Duodenal mucosa (tissue), 2 donors: Measurements from ENCODE around the gene CABP4.

Experiments
- H3K27ac ChIP-seq: one replicate; pipeline ENCODE4 v1.7.0; 2013; ENCODE audit warnings: low read depth, low read length
- H3K27me3 ChIP-seq, 2 donors: one replicate each; pipeline ENCODE4 v1.7.0; 2013; ENCODE audit warnings: low read length in 2 of 2, control low read depth in 1 of 2; ENCODE audit not compliant: insufficient read depth in 2 of 2, control insufficient read depth in 1 of 2
- H3K36me3 ChIP-seq, 2 donors: one replicate each; pipeline ENCODE4 v1.7.0; 2013; ENCODE audit warnings: low read length in 2 of 2, control low read depth in 1 of 2; ENCODE audit not compliant: insufficient read depth in 2 of 2, control insufficient read depth in 1 of 2
- H3K4me1 ChIP-seq, 2 donors: one replicate each; pipeline ENCODE4 v1.7.0; 2013; ENCODE audit warnings: low read length in 2 of 2, control low read depth in 1 of 2; ENCODE audit not compliant: insufficient read depth in 2 of 2, control insufficient read depth in 1 of 2
- H3K4me3 ChIP-seq, 2 donors: one replicate each; pipeline ENCODE4 v1.7.0; 2013; ENCODE audit warnings: low read length in 2 of 2, low read depth in 1 of 2
- H3K9ac ChIP-seq, 2 donors: one replicate each; pipeline ENCODE4 v1.7.0; 2013; ENCODE audit warnings: low read length in 2 of 2, low read depth in 1 of 2
- H3K9me3 ChIP-seq, 2 donors: one replicate each; pipeline ENCODE4 v1.7.0; 2013; ENCODE audit warnings: low read length in 2 of 2, control low read depth in 1 of 2; ENCODE audit not compliant: control insufficient read depth in 1 of 2

CABP4 gene

GRCh38 chr11:67455054-67455453, at the start of gene CABP4:
CABP4 (plus strand) TSS chr11:67455354; CDS start chr11:67455424, 70 bp downstream.
- Histone ChIP-seq H3K4me1 (peaks cover 0 to 3% of the 10 kb centered on the region in 2 donors), H3K9me3 (no peaks in the 10 kb centered on the region), H3K36me3 (no peaks in the 10 kb centered on the region), H3K4me3 (no peak within 1 kb of the TSS), H3K27ac (no peak within 1 kb of the TSS), H3K9ac (no peak within 1 kb of the TSS), H3K27me3 (no peaks in the 10 kb centered on the region)

- peak overlapping the region in 1 of 2 donors; percentile 11 for H3K4me3 ChIP-seq
- H3K27me3 ChIP-seq = peaks cover 0 to 8% of the 10 kb centered on the region in 2 donors
- H3K4me1 ChIP-seq = peaks cover 5 to 73% of the 10 kb centered on the region in 2 donors
- H3K27ac ChIP-seq = no peak overlapping the region
- H3K9ac ChIP-seq = peak overlapping the region in 1 of 2 donors; percentile 25
- no peaks in the 10 kb centered on the region for H3K9me3 ChIP-seq
- no peaks in the 10 kb centered on the region for H3K36me3 ChIP-seq
Measured at GRCh38 chr11:67405688-67406339, 49.3 kb upstream of the CABP4 start.

- Histone ChIP-seq H3K9ac (no peak overlapping the region), H3K27ac (no peak overlapping the region), H3K4me3 (peak overlapping the region in 1 of 2 donors; percentile 11), H3K27me3 (peaks cover 0 to 12% of the 10 kb centered on the region in 2 donors), H3K4me1 (peaks cover 5 to 69% of the 10 kb centered on the region in 2 donors), H3K9me3 (no peaks in the 10 kb centered on the region), H3K36me3 (no peaks in the 10 kb centered on the region)
Measured at GRCh38 chr11:67406420-67406968, 48.7 kb upstream of the CABP4 start.

GRCh38 chr11:67406969-67407687, 48.0 kb upstream of the CABP4 start:
- Histone ChIP-seq H3K27ac (no peak overlapping the region), H3K4me3 (peak overlapping the region in 1 of 2 donors; percentile 9), H3K4me1 (peaks cover 5 to 66% of the 10 kb centered on the region in 2 donors), H3K36me3 (no peaks in the 10 kb centered on the region), H3K9ac (no peak overlapping the region), H3K27me3 (peaks cover 6 to 15% of the 10 kb centered on the region in 2 donors), H3K9me3 (no peaks in the 10 kb centered on the region)

GRCh38 chr11:67407688-67408163, 47.4 kb upstream of the CABP4 start:
- no peak overlapping the region for H3K27ac ChIP-seq
- H3K36me3 ChIP-seq = no peaks in the 10 kb centered on the region
- peak overlapping the region in 1 of 2 donors; percentile 33 for H3K9ac ChIP-seq
- H3K4me3 ChIP-seq = peak overlapping the region in 1 of 2 donors; percentile 0
- H3K9me3 ChIP-seq = no peaks in the 10 kb centered on the region
- H3K4me1 ChIP-seq = peaks cover 5 to 61% of the 10 kb centered on the region in 2 donors
- H3K27me3 ChIP-seq = peaks cover 6 to 15% of the 10 kb centered on the region in 2 donors

GRCh38 chr11:67408437-67409200, 46.5 kb upstream of the CABP4 start:
- Histone ChIP-seq H3K4me1 (peaks cover 5 to 55% of the 10 kb centered on the region in 2 donors), H3K36me3 (no peaks in the 10 kb centered on the region), H3K27ac (peak overlapping the region; percentile 32), H3K4me3 (peak overlapping the region; percentile 5 to 7), H3K27me3 (peaks cover 6 to 15% of the 10 kb centered on the region in 2 donors), H3K9ac (peak overlapping the region; percentile 25 to 33), H3K9me3 (no peaks in the 10 kb centered on the region)

GRCh38 chr11:67409261-67409666, 45.9 kb upstream of the CABP4 start:
- Histone ChIP-seq H3K9ac (peak overlapping the region; percentile 10 to 25), H3K27me3 (peaks cover 6 to 15% of the 10 kb centered on the region in 2 donors), H3K4me1 (peaks cover 5 to 55% of the 10 kb centered on the region in 2 donors), H3K36me3 (no peaks in the 10 kb centered on the region), H3K27ac (peak overlapping the region; percentile 39), H3K9me3 (no peaks in the 10 kb centered on the region), H3K4me3 (peak overlapping the region; percentile 13 to 55)

GRCh38 chr11:67409781-67410368, 45.3 kb upstream of the CABP4 start:
- peaks cover 6 to 15% of the 10 kb centered on the region in 2 donors for H3K27me3 ChIP-seq
- H3K9ac ChIP-seq = peak overlapping the region in 1 of 2 donors; percentile 10
- peak overlapping the region; percentile 39 for H3K27ac ChIP-seq
- H3K9me3 ChIP-seq = no peaks in the 10 kb centered on the region
- H3K4me3 ChIP-seq = peak overlapping the region; percentile 13 to 55
- H3K4me1 ChIP-seq = peaks cover 5 to 55% of the 10 kb centered on the region in 2 donors
- no peaks in the 10 kb centered on the region for H3K36me3 ChIP-seq

GRCh38 chr11:67410369-67410831, 44.8 kb upstream of the CABP4 start:
- peak overlapping the region in 1 of 2 donors; percentile 13 for H3K4me3 ChIP-seq
- no peaks in the 10 kb centered on the region for H3K36me3 ChIP-seq
- no peak overlapping the region for H3K27ac ChIP-seq
- no peaks in the 10 kb centered on the region for H3K9me3 ChIP-seq
- H3K9ac ChIP-seq = no peak overlapping the region
- H3K4me1 ChIP-seq = peaks cover 9 to 53% of the 10 kb centered on the region in 2 donors
- H3K27me3 ChIP-seq = peaks cover 6 to 15% of the 10 kb centered on the region in 2 donors
